Keratinocyte (primary cell): ENCODE data around the gene AXIN1. TPM values are rescaled to one million over a fixed set of nuclear protein-coding genes. Genes with fewer than 3 reads are reported as not detected.

Source experiments
- DNase-seq: peaks from one replicate; pipeline ENCODE4 v3.0.0-alpha.2; 2011; ENCODE audit warnings: low read depth, missing footprints, low spot score
- FAIRE-seq: peaks from 2 replicates; lab custom pipeline; 2011; peaks lifted over from hg19 to GRCh38; lab: Jason Lieb, UNC
- H2AFZ ChIP-seq: 2 replicates; pipeline ENCODE4 v1.6.0; 2012; ENCODE audit warnings: low read length, control low read depth, inconsistent platforms; ENCODE audit not compliant: control insufficient read depth
- H3K27ac ChIP-seq: 2 replicates; pipeline ENCODE4 v1.5.1; 2011; ENCODE audit warnings: low read length; ENCODE audit not compliant: control insufficient read depth, insufficient read depth
- H3K27me3 ChIP-seq: 3 replicates; pipeline ENCODE4 v1.6.0; 2011; ENCODE audit warnings: low read length; ENCODE audit not compliant: control insufficient read depth, insufficient read depth; ENCODE audit errors: extremely low read depth
- H3K36me3 ChIP-seq, 2 experiments: 2 replicates in 1 of 2; 3 replicates in 1 of 2; pipeline ENCODE4 v1.5.1; 2011; ENCODE audit warnings: low read length in 2 of 2, mild to moderate bottlenecking in 1 of 2; ENCODE audit not compliant: control insufficient read depth in 2 of 2, insufficient read depth in 2 of 2; ENCODE audit errors: extremely low read depth in 1 of 2
- H3K4me1 ChIP-seq: 3 replicates; pipeline ENCODE4 v1.5.1; 2011; ENCODE audit warnings: low read length; ENCODE audit not compliant: control insufficient read depth, insufficient read depth; ENCODE audit errors: extremely low read depth
- H3K4me2 ChIP-seq: 3 replicates; pipeline ENCODE4 v1.6.0; 2011; ENCODE audit warnings: low read depth, low read length; ENCODE audit not compliant: control insufficient read depth, insufficient read depth; ENCODE audit errors: extremely low read depth
- H3K4me3 ChIP-seq, 3 experiments: fragments of 200-600 bp in 1 of 3; sonication (generic) in 1 of 3; 2 replicates in 2 of 3; 3 replicates in 1 of 3; pipeline ENCODE4 v1.5.1; 2011 to 2016; ENCODE audit warnings: low read length in 3 of 3, mild to moderate bottlenecking in 3 of 3, control low read depth in 2 of 3, inconsistent platforms in 1 of 3, low read depth in 1 of 3, mixed read lengths in 1 of 3, mixed run types in 1 of 3, moderate library complexity in 1 of 3; ENCODE audit not compliant: control insufficient read depth in 2 of 3, insufficient read depth in 2 of 3; ENCODE audit errors: extremely low read depth in 1 of 3
- H3K79me2 ChIP-seq: 2 replicates; pipeline ENCODE4 v1.6.0; 2012; ENCODE audit warnings: low read length; ENCODE audit not compliant: control insufficient read depth, insufficient read depth
- H3K9ac ChIP-seq: 3 replicates; pipeline ENCODE4 v1.6.0; 2011; ENCODE audit warnings: low read length; ENCODE audit not compliant: control insufficient read depth, insufficient read depth; ENCODE audit errors: extremely low read depth
- H3K9me1 ChIP-seq: 3 replicates; pipeline ENCODE4 v1.6.0; 2011; ENCODE audit warnings: low read length; ENCODE audit not compliant: control insufficient read depth, insufficient read depth; ENCODE audit errors: extremely low read depth
- H3K9me3 ChIP-seq: 2 replicates; pipeline ENCODE4 v1.5.1; 2012; ENCODE audit warnings: low read depth, low read length; ENCODE audit not compliant: control insufficient read depth
- H4K20me1 ChIP-seq: 3 replicates; pipeline ENCODE4 v1.6.0; 2011; ENCODE audit warnings: low read length; ENCODE audit not compliant: control insufficient read depth, insufficient read depth; ENCODE audit errors: extremely low read depth
- EZH2 ChIP-seq: IDR thresholded peaks from one replicate; pipeline ENCODE4 v1.6.1; 2012; ENCODE audit warnings: inconsistent platforms, mild to moderate bottlenecking, low read length, moderate library complexity
- dilution Hi-C: fragments of 300-500 bp; cut with MboI; formaldehyde crosslinking; loops from one replicate; pipeline ENCODE4 v1.7.0; 2020; ENCODE audit warnings: low sequenced_read_pairs; ENCODE audit not compliant: extremely low pct_ligation_motif_present
- polyA plus RNA-seq, 5 experiments: library from polyadenylated mRNA; depleted of rRNA in 3 of 5; stranded (reverse) in 3 of 5; stranded (forward) in 1 of 5; unstranded in 1 of 5; fragments of >200 nt; gene quantifications; 1 replicate in 1 of 5; 2 replicates in 3 of 5; 3 replicates in 1 of 5; pipeline versions ENCODE4 v1.2.1 to v1.2.3, GENCODE V29; 2011 to 2012; ENCODE audit warnings: missing spikeins in 2 of 5, low read depth in 1 of 5, low replicate concordance in 1 of 5
- TF ChIP-seq, protein P1 (sequence below), 3 experiments: IDR thresholded peaks in 1 of 3; conservative IDR thresholded peaks in 1 of 3; optimal IDR thresholded peaks in 1 of 3; 2 replicates in 2 of 3; 3 replicates in 1 of 3; pipeline versions ENCODE3 to v1.5.1; 2011; ENCODE audit warnings: low read length in 3 of 3, mild to moderate bottlenecking in 3 of 3, moderate library complexity in 2 of 3, control low read depth in 1 of 3, inconsistent platforms in 1 of 3; ENCODE audit not compliant: insufficient read depth in 2 of 3; ENCODE audit errors: extremely low read depth in 1 of 3

AXIN1 gene
- polyA plus RNA-seq, 1 donor (not counting 4 experiments of a cell fraction or from before 2014, with no cell fraction given) = 8.8 TPM

GRCh38 chr16:287298-287811 is 65.2 kb downstream of the AXIN1 start:
- no peak for DNase-seq
- no peak overlapping the region for H3K4me2 ChIP-seq
- H3K9me1 ChIP-seq = no peaks in the 10 kb centered on the region
- H3K27me3 ChIP-seq = peaks cover 12% of the 10 kb centered on the region
- no peaks in the 10 kb centered on the region for H4K20me1 ChIP-seq
- H3K4me1 ChIP-seq = no peaks in the 10 kb centered on the region
- no peak for FAIRE-seq
- no peak overlapping the region for H3K27ac ChIP-seq
- dilution Hi-C loops = no loop called here
- no peak overlapping the region for H3K9ac ChIP-seq
- no peak overlapping the region for H3K4me3 ChIP-seq
- H3K36me3 ChIP-seq = peaks cover 8 to 23% of the 10 kb centered on the region in 2 experiments
- no peak overlapping the region for H2AFZ ChIP-seq
- no peaks in the 10 kb centered on the region for H3K79me2 ChIP-seq
- no peak for TF ChIP-seq EZH2
- TF ChIP-seq, protein P1, sequence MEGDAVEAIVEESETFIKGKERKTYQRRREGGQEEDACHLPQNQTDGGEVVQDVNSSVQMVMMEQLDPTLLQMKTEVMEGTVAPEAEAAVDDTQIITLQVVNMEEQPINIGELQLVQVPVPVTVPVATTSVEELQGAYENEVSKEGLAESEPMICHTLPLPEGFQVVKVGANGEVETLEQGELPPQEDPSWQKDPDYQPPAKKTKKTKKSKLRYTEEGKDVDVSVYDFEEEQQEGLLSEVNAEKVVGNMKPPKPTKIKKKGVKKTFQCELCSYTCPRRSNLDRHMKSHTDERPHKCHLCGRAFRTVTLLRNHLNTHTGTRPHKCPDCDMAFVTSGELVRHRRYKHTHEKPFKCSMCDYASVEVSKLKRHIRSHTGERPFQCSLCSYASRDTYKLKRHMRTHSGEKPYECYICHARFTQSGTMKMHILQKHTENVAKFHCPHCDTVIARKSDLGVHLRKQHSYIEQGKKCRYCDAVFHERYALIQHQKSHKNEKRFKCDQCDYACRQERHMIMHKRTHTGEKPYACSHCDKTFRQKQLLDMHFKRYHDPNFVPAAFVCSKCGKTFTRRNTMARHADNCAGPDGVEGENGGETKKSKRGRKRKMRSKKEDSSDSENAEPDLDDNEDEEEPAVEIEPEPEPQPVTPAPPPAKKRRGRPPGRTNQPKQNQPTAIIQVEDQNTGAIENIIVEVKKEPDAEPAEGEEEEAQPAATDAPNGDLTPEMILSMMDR (optimal IDR thresholded peaks at IDR 0.05 in 1 of 3, IDR thresholded peaks at IDR 0.05 in 1 of 3, conservative IDR thresholded peaks at IDR 0.05 in 1 of 3; ENCODE audit: extremely low read depth in 1 of 3, insufficient read depth in 2 of 3, low read length in 3 of 3) = no peak
- H3K9me3 ChIP-seq = no peaks in the 10 kb centered on the region

DNA sequence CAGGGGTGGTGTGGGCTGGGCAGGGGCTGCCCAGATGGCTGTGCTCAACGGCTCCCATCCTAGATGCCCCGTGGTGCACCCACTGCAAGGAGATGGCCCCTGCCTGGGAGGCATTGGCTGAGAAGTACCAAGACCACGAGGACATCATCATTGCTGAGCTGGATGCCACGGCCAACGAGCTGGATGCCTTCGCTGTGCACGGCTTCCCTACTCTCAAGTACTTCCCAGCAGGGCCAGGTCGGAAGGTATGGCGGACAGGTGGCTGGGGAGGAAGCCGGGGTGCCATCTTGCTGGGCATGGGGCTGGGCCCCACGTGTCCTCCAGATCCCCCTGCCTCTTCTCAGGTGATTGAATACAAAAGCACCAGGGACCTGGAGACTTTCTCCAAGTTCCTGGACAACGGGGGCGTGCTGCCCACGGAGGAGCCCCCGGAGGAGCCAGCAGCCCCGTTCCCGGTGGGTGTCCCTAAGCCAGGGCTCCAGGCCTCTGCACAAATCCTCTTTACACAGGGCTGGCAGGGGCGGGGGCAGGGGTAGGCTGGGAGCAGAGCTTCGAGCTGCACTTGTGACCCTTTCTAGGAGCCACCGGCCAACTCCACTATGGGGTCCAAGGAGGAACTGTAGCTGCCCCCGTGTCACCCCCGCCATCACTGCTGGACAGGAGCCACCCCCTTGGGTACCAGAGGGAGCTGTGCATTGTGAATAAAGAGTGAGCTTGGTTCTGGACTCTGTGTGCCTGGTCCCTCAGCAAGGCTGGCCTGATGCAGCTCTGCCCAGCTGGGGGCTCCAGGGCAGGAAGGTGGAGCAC is 65.8 kb downstream of the AXIN1 start:
- dilution Hi-C loops = no loop called here

More for the DNA sequence above, 65.8 kb downstream of the AXIN1 start:
- Histone ChIP-seq H3K27ac (no peak overlapping the region), H3K27me3 (peaks cover 18% of the 10 kb centered on the region), H3K9me3 (no peaks in the 10 kb centered on the region), H2AFZ (no peak overlapping the region), H3K4me3 (no peak overlapping the region), H3K36me3 (peaks cover 4 to 21% of the 10 kb centered on the region in 2 experiments), H3K4me2 (no peak overlapping the region), H3K9me1 (no peaks in the 10 kb centered on the region), H3K4me1 (no peaks in the 10 kb centered on the region), H3K9ac (no peak overlapping the region), H3K79me2 (no peaks in the 10 kb centered on the region), H4K20me1 (no peaks in the 10 kb centered on the region)
- FAIRE-seq = no peak
- TF ChIP-seq, protein P1 (optimal IDR thresholded peaks at IDR 0.05 in 1 of 3, IDR thresholded peaks at IDR 0.05 in 1 of 3, conservative IDR thresholded peaks at IDR 0.05 in 1 of 3; ENCODE audit: extremely low read depth in 1 of 3, insufficient read depth in 2 of 3, low read length in 3 of 3) = no peak
- no peak for TF ChIP-seq EZH2
- no peak for DNase-seq
